ENCODE results near the gene KPNB1.

GRCh38 chr17:47686664-47687327 is 37.1 kb downstream of the KPNB1 start:
- TF ChIP-seq POLR2A (IDR thresholded peaks at IDR 0.05) (no peak), CTCF (IDR thresholded peaks at IDR 0.05) (no peak), POLR2AphosphoS5 (IDR thresholded peaks at IDR 0.05) (no peak)

All from prostate gland (tissue), 2 donors.